KBM-7 (cell line): ENCODE data around the gene NACC1.

ENCODE experiments used
- DNase-seq: peaks from one replicate; pipeline ENCODE4 v3.0.0-alpha.2; 2015
- in situ Hi-C: fragments of 300-500 bp; cut with MboI; formaldehyde crosslinking; loops from 2 replicates; pipeline ENCODE4 v1.14.3; 2020; ENCODE audit warnings: low sequenced_read_pairs, low pct_unique_long_range_greater_than_20kb, mixed read lengths

NACC1 gene

DNA sequence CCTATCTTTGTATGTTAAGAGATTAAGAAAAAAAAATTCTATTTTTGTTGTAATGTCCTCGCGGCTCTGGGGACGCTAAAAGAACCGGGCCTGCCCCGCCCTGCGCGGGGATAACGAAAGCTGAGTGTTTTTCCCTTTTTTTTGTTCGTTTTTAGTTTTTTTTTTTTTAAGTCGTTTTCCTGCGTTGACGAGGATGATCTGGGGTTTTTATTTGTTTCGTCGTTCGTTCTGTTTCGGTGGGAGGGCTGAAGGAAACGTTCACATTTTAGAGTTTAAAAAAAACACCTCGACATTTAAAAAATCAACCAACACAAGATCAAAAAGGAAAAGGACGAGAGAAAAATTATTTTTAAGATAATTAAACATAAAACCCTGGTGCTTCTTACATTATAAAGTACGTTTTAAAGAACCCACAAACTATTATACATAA lies 21.0 kb upstream of the NACC1 start:
- peak; percentile 60 for DNase-seq
- in situ Hi-C loops, result loop anchor here (25.0 kb wide), 1 partner anchor 110 kb away; the partner anchor contains the start of gene NFIX

DNA sequence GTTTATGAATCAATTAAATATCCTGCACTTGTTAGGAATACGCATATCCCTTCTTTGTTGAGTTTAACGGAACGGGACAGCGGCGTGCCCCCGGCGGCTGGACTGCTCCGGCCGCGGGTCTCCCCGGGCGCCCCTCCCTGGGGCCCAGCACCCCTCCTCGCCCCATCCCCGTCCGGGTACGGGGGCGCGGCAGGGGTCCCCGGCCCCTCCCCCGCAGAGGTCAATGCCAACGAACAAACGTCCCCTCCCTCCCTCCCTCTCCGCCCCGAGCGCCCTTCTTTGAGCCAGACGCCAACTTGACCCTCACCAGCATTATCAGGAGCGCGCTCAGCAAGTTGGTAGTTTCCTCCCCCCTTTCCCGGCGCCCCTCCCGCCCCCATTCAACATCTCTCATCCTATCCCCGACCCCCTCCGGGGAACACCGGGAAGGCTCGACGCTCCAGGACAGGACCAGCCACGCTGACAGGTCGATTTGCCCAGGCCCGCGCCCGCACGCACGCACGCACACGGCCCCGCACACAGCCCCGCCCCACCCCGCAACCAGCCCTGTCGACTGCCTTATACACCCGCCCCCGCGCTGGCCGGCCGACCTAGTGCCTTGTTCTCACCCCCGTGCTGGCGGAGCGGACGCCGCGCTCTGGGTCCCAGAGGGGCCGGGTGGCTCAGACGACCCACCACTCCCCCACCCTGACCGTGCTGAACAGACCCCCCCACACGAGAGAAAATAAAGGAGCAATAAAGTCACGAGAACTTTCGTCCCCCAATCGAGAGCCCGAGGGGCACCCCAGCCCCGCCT lies 20.4 kb upstream of the NACC1 start:
- peak; percentile 80 for DNase-seq
- in situ Hi-C loops, result loop anchor here (25.0 kb wide), 1 partner anchor 110 kb away; the partner anchor contains the start of gene NFIX

DNA sequence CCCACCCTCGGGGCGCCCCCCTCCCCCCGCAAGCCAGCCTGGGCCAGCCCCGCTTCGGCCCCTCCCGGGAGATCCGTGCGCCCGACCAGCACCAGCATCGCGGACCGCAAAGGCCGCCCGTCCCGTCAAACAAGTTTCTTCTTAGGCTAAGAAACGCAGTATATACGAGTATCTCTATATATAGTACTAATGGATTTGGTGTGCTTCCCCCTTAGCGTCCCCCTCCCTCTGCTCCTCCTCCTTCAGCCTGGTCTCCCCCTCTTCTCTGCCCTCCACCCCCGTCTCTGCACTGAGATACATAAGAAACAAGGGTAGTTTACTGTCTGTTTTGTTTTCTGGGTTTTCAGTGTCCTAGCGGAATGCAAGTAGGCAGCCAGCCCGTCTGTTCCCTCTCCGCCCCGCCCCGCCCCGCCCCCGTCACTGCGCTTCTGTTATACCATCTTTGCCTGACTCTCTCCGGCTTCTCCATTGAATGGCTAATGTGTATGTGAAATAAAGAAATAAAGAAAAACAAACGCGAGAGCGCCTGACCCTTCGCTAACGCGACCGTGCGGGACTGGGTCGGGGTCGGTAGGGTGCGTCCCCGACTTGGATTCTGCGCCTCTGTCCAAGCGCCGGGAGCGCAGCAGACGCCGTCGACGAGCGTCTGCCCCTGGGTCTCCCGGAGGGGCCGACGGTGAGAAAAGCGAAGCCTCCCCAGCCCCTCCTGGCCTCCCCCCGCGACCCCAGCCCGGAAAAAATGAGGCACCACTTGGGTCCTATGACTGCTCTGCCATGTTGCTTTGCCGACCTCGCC lies 19.6 kb upstream of the NACC1 start:
- DNase-seq, result peak; percentile 89
- in situ Hi-C loops, result loop anchor here (25.0 kb wide), 1 partner anchor 111 kb away; the partner anchor contains the start of gene NFIX

DNA sequence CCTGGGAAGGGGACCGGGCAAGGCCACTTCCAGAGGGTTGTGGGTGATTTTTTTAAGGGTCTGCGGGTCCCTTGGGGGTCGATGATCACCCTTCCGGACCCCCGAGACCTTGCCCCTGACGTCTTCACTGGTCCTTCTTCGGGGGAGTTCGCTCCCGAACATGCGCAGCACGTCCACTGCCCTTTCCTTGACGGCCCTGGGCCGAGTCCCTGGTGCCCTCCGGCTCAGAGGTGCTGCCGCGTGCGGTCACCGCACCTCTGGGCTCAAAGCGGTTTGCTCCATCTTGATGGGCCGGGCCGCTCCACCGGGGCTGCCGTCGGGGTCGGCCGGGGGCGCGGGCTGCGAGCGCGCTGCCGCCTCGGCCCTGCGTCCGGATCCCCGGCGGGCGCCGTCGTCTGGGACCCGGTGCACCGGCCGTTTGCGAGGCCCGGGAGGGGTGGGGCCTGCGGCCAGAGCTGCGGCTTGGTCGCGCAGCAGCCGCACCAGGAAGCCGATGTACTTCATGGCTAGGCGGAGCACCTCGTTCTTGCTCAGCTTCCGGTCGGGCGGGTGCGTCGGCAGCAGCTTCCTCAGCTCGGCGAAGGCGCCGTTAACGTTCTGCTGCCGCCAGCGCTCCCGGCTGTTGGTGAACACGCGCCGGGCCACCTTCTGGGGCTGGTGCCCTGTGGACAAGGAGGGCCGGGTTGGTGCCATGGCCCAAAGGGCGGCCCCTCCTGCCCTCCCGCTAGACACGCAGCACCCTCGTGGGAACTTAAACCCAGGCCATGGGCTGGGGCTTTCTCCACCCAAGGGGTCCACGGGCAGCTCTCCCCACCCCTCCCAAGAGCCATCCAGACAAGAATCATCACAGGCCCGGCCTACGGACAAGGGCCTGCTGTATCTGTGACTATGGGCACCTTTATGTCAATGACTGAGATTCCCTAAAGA lies 18.7 kb upstream of the NACC1 start:
- DNase-seq, result peak; percentile 80
- in situ Hi-C loops, result loop anchor here (25.0 kb wide), 1 partner anchor 112 kb away; the partner anchor contains the start of gene NFIX

DNA sequence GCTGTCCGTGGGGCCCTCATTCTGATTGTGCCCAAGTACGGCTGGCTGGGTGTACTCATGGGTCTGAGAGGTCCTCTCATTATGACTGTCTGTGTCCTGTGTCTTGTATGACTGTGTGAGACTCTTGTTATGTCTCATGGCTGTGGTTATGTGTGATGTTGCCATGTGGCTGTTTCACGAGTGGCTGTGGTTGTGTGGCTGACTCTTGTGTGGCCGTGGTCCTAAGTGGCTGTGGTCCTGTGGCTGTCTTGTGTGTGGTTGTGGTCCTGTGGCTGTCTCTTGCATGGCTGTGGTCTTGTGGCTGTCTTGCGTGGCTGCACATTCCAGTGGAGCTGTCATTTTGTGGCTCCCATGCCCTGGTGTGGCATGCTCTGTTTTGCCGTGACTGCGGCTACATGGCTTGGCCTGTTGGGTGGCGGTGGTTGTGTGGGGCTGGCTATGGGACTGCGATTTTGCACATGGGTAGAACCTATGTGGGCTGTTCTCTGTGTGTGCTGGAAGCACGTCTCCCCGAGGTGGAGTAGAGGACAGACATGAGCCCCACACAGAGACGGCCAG lies 18.0 kb upstream of the NACC1 start:
- in situ Hi-C loops, result no loop called here
- peak; percentile 77 for DNase-seq

GRCh38 chr19:13100841-13101589 lies 17.0 kb upstream of the NACC1 start:
- peak; percentile 58 for DNase-seq
- in situ Hi-C loops, result no loop called here

- in situ Hi-C loops, result no loop called here
- no peak for DNase-seq
Measured at GRCh38 chr19:13101590-13102415, 16.3 kb upstream of the NACC1 start.

DNA sequence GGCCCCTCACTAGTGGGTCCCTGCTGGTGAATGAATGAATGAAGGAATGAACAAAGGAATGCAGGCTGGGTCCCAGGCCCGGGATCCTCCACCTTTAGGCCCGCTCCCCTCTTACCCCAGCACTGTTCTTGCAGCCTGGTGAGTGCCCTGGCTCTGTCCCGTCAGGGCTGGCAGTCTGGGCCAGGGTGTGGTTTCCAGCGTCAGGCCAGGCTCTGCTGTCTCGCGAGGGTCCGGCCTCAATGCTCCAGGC lies 15.7 kb upstream of the NACC1 start:
- DNase-seq, result no peak
- in situ Hi-C loops, result no loop called here

DNA sequence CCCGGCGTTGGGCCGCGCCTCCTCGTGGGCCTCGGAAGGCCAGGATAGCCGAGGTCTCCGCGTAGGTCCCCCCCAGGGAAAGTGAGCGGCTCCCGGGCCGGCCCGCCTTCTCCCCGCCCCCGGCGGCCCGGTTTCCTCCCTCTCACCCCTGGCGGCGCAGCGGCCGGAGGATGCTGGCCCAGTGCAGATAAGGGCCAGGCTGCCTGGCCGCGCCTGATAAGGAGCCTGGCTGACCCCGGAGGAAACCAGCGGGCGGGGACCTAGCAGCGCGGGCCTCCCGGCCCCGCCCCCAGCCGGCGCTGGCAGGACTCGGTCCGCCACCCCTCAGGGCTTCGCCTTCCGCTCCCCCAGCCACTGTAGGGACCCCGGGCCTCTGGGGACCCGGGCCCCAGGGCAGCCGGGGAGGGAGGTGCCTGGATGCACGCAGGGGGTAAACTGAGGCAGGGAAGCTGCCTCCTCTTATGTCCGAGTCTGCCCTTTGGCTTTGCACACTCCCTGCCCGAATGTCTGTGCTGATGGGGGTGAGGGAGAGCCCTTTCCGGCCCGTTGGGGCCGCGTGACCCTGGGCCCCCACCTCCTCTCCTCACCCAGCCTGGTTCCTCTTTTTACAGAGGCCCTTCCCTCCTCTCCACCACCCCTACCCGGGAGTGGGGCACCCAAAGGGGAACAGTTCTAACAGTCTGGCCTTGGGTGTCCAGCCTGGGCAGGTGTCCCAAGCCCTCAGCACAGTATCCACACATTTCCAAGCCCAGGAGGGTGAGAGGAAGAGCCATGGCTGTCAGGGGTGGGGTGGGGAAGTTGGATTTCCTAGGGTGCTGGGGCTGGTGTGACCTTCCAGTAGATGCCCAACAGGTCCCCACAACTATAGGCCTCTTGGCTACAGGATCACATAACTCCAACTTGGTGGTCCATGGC lies 15.1 kb upstream of the NACC1 start, which contains the start of gene LYL1:
Gene LYL1 (minus strand): TSS at position 193 of the 915 bp plus-strand sequence. CDS start 1,687 bp downstream, outside the sequence.
- in situ Hi-C loops, result no loop called here
- peak; percentile 98 for DNase-seq

GRCh38 chr19:13103581-13104359 lies 14.3 kb upstream of the NACC1 start:
- no peak for DNase-seq
- in situ Hi-C loops, result no loop called here

DNA sequence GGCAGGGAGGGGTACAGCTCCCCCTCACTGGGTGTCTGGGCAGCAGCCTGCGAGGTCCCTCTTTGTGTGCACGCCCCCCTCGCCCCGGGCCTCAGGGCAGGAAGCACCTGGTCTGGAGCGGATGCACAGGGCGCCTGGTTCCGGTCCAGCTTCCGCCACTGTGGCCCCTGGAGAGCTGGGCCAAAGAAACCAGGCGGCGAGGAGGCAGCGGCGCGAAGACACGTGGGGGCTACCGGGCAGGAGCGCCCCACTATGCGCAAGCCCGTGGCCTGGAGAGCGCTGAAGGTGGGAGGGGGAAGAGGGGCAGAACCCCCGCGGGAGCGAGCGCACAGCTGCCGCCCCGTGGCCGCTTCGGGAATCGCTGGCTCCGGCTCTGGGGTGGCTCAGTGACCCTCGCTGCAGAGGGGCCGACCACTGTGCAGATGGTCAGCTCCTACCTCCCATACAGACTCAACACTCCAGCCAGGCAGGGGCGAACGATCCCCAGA lies 13.7 kb upstream of the NACC1 start:
- peak; percentile 99 for DNase-seq
- in situ Hi-C loops, result no loop called here

- peak; percentile 57 for DNase-seq
- in situ Hi-C loops, result no loop called here
Measured at GRCh38 chr19:13104848-13105711, 13.0 kb upstream of the NACC1 start.

DNA sequence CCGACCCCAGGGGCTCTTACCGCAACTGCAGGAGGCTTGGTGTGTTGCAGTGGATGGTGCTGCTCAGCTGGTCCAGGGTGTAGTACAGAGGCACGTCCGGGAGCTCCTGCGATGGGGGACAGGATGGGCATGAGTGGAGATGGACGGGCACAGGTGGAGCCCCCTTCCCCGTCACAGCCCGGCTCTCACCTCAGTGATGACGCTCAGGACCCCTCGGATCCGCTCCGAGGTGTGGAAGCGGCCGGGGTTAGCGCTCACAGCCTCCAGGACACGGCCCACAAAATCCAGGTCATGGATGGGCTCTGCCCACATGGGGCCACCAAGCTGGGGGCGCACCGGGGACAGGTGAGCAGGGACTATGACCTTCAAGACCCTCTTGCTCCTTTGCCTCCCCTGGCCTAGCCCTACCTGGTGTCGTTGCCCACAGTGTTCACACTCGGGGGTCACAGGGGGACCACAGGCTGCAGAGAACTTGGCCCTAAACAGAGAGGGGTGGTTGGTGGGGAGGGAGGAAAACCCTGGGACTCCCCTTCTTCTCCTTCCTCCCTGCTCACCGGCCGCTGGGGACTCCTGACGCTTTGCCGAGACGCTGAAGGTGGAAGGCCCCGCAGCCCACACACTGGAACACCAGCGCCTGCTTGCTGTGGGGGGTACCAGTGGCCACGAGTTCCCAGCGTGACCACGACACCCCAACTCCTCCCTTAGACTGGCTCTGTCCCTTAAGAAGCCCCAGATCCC lies 8.5 kb upstream of the NACC1 start:
- in situ Hi-C loops, result no loop called here
- DNase-seq, result no peak

- no peak for DNase-seq
- in situ Hi-C loops, result no loop called here
Measured at GRCh38 chr19:13110099-13110610, 7.9 kb upstream of the NACC1 start.
